Esophagus muscularis mucosa (tissue), 4 donors: ENCODE measurements around the gene RASAL1.

Experiments
- CTCF ChIP-seq, 3 experiments: fragments of 200-600 bp in 2 of 3; fragments of 450-650 bp in 1 of 3; sonication (generic) in 2 of 3; IDR thresholded peaks; one replicate each; pipeline ENCODE4 v1.5.1; 2017 to 2019; ENCODE audit warnings: antibody characterized with exemption in 3 of 3, mild to moderate bottlenecking in 2 of 3, moderate library complexity in 1 of 3
- EP300 ChIP-seq: sonication (generic); formaldehyde crosslinking; IDR thresholded peaks from one replicate; pipeline ENCODE4 v1.6.1; 2017; ENCODE audit warnings: antibody characterized with exemption
- POLR2A ChIP-seq: fragments of 450-650 bp; IDR thresholded peaks from one replicate; pipeline ENCODE4 v1.6.1; 2017; ENCODE audit warnings: antibody characterized with exemption, moderate library complexity, mild to moderate bottlenecking, low read depth
- POLR2AphosphoS5 ChIP-seq, 2 donors: sonication (generic); formaldehyde crosslinking; IDR thresholded peaks; one replicate each; pipeline ENCODE4 v1.6.1; 2017; ENCODE audit warnings: antibody characterized with exemption in 2 of 2

GRCh38 chr12:113069751-113070116 is 65.8 kb downstream of the RASAL1 start:
- TF ChIP-seq CTCF (IDR thresholded peaks at IDR 0.05), result no peak
- TF ChIP-seq POLR2A, result no peak
- no peak for TF ChIP-seq POLR2AphosphoS5 (IDR thresholded peaks at IDR 0.05)
- no peak for TF ChIP-seq EP300
